ENCODE results near the gene NPB.
"Not testable (repeated sequence)": the region's sequence is repeated elsewhere in the genome, so short reads cannot be mapped to it uniquely, and the experiment has no call there.

Gene NPB

GRCh38 chr17:81912441-81913309 lies 10.6 kb downstream of the NPB start:
- no peak for DNase-seq

- DNase-seq = no peak
Measured at GRCh38 chr17:81913394-81914102, 11.5 kb downstream of the NPB start.

- DNase-seq = no peak
Measured at GRCh38 chr17:81914103-81914850, 12.2 kb downstream of the NPB start.

GRCh38 chr17:81915331-81915730 lies 13.3 kb downstream of the NPB start:
- DNase-seq = no peak

GRCh38 chr17:81916234-81917001 lies 14.4 kb downstream of the NPB start:
- peak; percentile 78 to 84 for DNase-seq

- peak; percentile 82 to 87 for DNase-seq
Measured at GRCh38 chr17:81917565-81918332, 15.7 kb downstream of the NPB start, which contains the start of gene SIRT7. SIRT7 (minus strand) TSS chr17:81918176; CDS start chr17:81918131, 45 bp downstream.

- DNase-seq = not testable (repeated sequence)
Measured at GRCh38 chr17:81918333-81918669, 16.3 kb downstream of the NPB start.

GRCh38 chr17:81918832-81919545 lies 17.0 kb downstream of the NPB start:
- DNase-seq = no peak

- peak; percentile 62 to 75 for DNase-seq
Measured at GRCh38 chr17:81920612-81921536, 18.8 kb downstream of the NPB start.

- DNase-seq = no peak
Measured at GRCh38 chr17:81921537-81921862, 19.5 kb downstream of the NPB start.

GRCh38 chr17:81921996-81922565 lies 20.0 kb downstream of the NPB start:
- no peak for DNase-seq

GRCh38 chr17:81922566-81923301 lies 20.7 kb downstream of the NPB start:
- no peak for DNase-seq

- DNase-seq = peak; percentile 85
Measured at GRCh38 chr17:81923302-81924260, 21.5 kb downstream of the NPB start.

GRCh38 chr17:81924557-81925532 lies 22.8 kb downstream of the NPB start:
- peak in 1 of 2 donors; percentile 16 for DNase-seq

- no peak for DNase-seq
Measured at GRCh38 chr17:81925860-81926450, 23.9 kb downstream of the NPB start.

Data from inflammatory macrophage (primary cell).